GM19372 (cell line): ENCODE data around the gene PHYHD1.
A peak's percentile ranks its signal among the peaks of the same experiment; 100 is the strongest.
"Not testable (repeated sequence)": the region's sequence is repeated elsewhere in the genome, so short reads cannot be mapped to it uniquely, and the experiment has no call there.

Experiments used
- ATAC-seq: cut with Tn5 transposase; IDR thresholded peaks from one replicate; pipeline ENCODE4 v1.9.1; 2021; ENCODE audit warnings: mild to moderate bottlenecking, low read depth, moderate library complexity; ENCODE audit not compliant: unreplicated experiment

The PHYHD1 gene

GRCh38 chr9:128947527-128948301, 26.9 kb downstream of the PHYHD1 start, which contains the start of the genes DOLK and NUP188:
DOLK (minus strand) TSS chr9:128947603; CDS start chr9:128947303, 300 bp downstream.
NUP188 (plus strand) TSS chr9:128947699; CDS start chr9:128947720, 21 bp downstream.
- ATAC-seq, result peak; percentile 75

GRCh38 chr9:128961403-128961802, 40.6 kb downstream of the PHYHD1 start:
- not testable (repeated sequence) for ATAC-seq

- no peak for ATAC-seq
Observed at GRCh38 chr9:128969491-128969890, 48.7 kb downstream of the PHYHD1 start.

- no peak for ATAC-seq
Observed at GRCh38 chr9:128972956-128973355, 52.2 kb downstream of the PHYHD1 start.

- ATAC-seq, result no peak
Observed at GRCh38 chr9:128979111-128979510, 58.3 kb downstream of the PHYHD1 start.

GRCh38 chr9:128983536-128983935, 62.8 kb downstream of the PHYHD1 start:
- no peak for ATAC-seq

GRCh38 chr9:128986671-128987070, 65.9 kb downstream of the PHYHD1 start:
- no peak for ATAC-seq

- ATAC-seq, result no peak
Observed at GRCh38 chr9:128987805-128988204, 67.0 kb downstream of the PHYHD1 start.
